HG03139 (cell line): ENCODE data around the gene PLPPR3.

Experiments used
- ATAC-seq: cut with Tn5 transposase; IDR thresholded peaks from one replicate; pipeline ENCODE4 v1.9.1; 2021; ENCODE audit not compliant: unreplicated experiment

PLPPR3 gene

DNA sequence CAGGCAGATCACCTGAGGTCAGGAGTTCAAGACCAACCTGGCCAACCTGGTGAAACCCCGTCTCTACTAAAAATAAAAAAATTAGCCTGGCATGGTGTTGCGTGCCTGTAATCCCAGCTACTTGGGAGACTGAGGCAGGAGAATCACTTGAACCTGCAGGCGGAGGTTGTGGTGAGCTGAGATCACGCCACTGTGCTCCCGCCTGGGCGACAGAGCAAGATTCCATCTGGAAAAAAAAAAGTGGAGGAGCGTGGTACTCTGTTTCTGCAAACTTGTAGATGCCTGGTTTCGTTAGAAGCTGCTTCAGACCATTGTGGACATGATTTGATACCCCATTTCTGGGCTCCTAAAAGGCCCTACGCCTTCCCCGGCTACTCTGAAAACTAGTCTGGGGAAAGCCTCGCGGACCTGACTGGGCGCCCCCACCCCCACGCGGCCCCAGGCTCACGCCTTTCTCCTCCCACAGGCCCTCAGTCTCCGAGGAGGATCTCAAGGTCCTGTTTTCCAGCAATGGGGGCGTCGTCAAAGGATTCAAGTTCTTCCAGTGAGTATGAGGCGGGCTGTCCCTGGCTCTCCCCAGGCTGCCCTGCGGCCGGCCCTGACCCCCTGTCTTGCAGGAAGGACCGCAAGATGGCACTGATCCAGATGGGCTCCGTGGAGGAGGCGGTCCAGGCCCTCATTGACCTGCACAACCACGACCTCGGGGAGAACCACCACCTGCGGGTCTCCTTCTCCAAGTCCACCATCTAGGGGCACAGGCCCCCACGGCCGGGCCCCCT, 11.5 kb downstream of the PLPPR3 start:
- ATAC-seq, result no peak

DNA sequence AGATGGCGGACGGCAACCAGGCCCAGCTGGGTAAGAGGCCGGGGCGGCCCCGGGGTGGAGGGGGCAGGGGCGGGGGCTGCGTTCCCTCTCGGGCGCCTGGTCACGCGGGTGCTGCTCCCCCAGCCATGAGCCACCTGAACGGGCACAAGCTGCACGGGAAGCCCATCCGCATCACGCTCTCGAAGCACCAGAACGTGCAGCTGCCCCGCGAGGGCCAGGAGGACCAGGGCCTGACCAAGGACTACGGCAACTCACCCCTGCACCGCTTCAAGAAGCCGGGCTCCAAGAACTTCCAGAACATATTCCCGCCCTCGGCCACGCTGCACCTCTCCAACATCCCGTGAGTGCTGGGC, 13.4 kb downstream of the PLPPR3 start:
- no peak for ATAC-seq

DNA sequence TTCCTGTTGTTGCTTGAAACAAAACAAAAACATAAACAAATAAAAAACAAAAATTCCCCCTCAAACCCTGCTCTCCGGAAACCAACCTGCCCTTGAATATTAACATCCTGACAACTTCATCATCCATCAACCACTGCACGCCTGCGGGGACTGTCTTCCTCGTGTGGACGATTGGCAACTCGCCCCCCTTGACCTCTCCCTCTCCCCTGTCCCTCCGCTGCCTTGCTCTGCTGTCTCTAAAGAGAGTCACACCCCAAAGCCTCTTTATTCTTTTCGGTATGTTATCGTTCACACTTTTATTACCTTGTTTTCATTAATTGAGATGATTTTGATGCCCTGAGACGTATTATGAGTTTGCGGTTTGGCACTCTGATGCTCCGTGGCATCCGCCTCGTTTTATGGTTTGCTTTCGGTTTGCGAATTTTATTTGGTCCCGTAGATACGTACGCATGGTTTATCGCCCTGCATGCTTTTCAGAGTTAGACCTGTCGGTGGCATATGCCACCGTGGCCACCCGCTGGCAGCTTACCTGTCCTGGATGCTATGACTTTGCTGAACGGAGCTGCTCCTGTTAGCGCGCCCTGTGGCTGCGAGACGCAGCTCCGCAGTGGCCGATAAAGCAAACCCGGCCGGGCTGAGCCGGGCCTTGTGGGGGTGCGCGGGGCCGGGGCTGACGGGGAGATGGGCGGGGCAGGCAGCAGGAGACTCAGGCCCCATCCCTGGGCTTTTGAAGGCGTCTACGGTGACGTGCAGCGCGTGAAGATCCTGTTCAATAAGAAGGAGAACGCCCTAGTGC, 13.9 kb downstream of the PLPPR3 start:
- no peak for ATAC-seq

DNA sequence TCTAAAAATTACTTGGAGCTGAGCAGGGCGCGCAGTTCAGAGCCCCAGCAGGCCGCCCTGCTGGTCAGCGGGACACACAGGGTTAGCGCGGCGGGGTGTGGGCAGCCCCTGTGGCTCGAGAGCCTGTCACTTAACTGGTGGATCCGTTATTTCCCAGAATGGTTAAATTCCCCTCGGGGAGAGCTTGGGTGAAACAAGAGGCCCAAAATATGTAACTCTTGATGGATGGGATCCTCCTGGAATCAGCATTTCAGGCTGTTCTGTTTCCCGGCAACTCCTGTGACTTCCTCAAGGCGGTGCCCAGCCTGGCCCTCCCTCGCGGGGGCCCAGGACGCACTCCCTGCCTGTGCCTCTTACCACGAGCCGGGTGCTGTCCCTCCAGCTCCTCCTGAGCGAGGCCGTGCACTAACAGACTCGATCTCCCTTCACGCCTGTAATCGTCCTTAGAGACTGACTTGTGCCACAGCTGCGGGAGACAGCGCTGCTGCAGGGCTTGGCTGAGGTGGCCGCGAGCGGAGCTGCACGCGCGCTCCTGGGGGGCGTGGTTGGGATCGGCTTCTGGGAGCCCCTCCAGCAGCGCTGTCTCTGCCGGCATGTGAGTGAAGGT, 14.8 kb downstream of the PLPPR3 start:
- no peak for ATAC-seq

DNA sequence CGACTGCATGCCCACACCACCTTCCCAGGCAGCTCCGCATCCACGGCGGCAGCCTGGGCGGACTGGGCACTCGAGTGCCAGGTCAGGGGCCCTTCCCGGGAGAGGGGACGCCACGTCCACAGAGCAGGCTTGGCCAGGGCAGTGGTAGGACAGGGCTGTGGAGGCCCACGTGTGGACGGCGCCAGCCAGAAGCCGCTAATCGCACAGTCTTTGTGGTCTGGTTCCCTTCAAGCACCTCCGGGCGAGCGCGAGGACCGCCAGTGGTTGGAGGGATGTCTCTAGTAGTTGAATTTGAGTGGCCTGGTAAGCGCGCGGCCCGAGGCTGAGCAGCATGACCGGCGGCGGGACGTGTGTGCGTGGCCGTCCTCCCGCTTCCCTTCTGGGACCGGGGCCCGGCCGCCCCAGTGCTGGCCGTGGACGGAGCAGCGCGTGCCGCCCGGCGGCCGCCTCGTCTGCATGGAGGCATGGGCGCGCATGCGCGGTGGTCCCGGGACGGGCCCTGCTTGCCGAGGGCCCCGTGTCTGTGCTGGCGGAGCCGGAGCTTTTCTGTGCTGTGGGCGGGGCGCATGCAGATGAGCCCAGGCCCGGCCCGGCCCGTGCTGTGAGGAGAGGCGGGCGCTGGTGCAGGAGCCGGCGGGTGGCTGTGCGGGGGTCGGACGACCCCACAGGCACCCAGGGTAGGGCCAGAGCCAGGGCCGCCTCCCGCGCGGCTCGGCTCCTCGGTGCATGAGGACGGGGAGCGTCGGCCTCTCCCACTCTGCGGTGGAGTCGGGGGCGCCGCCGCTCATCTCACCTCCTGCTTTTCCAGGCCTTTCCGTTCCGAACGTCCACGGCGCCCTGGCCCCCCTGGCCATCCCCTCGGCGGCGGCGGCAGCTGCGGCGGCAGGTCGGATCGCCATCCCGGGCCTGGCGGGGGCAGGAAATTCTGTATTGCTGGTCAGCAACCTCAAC, 15.9 kb downstream of the PLPPR3 start:
- ATAC-seq, result no peak

DNA sequence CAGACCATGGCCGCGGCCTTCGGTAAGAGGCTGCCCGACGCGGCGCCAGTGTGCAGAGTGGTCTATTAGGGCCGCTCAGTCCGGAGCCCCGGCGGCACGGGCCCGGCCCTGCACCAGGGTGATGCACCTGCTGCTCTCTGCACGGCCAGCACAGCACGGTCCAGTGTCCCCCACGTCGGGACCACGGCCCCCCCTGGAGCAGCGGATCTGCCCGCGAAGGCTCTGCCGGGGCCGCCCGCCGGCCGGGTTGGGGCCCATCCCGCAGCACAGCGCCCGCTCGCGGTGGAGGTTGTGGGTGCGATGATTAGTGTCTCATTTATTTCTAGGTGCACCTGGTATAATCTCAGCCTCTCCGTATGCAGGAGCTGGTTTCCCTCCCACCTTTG, 16.6 kb downstream of the PLPPR3 start:
- ATAC-seq, result no peak

DNA sequence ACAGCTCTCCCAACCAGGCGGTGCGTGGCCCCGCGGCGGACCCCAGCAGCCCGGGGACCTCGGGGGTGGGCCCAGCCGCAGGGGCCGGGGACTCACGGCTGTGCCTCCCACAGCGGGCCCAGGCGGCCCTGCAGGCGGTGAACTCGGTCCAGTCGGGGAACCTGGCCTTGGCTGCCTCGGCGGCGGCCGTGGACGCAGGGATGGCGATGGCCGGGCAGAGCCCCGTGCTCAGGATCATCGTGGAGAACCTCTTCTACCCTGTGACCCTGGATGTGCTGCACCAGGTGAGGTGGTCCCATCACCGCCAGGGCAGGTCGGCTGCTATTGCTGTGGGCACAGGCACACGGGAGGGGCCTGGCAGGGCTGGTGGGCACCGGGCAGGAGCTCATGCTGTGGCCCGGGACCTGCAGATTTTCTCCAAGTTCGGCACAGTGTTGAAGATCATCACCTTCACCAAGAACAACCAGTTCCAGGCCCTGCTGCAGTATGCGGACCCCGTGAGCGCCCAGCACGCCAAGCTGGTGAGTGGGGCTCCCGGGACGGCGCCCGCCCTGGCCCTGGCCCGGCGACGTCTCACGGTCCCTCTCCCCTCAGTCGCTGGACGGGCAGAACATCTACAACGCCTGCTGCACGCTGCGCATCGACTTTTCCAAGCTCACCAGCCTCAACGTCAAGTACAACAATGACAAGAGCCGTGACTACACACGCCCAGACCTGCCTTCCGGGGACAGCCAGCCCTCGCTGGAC, 17.2 kb downstream of the PLPPR3 start:
- ATAC-seq, result no peak

DNA sequence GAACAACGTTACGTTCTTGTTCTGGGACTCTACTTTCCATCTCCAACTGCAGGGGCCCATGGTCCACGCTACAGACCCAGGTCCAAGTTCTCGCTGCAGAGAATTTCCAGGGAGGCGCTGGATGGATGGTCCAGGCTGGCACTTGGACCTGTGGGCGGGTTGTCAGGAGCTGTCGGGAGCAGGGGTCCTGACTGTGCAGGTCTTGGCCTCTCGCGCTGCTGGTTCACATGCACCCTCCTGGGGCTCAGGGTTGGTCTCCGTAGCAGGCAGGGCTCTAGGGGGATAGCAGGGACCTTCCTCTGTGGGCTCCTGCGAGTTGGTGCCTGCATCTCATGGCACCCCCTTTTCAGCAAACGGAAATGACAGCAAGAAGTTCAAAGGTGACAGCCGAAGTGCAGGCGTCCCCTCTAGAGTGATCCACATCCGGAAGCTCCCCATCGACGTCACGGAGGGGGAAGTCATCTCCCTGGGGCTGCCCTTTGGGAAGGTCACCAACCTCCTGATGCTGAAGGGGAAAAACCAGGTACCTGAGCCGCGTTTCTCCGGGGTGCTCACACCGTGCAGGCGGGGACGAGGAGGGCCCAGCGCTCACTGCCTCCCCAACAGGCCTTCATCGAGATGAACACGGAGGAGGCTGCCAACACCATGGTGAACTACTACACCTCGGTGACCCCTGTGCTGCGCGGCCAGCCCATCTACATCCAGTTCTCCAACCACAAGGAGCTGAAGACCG, 17.9 kb downstream of the PLPPR3 start:
- ATAC-seq, result no peak

DNA sequence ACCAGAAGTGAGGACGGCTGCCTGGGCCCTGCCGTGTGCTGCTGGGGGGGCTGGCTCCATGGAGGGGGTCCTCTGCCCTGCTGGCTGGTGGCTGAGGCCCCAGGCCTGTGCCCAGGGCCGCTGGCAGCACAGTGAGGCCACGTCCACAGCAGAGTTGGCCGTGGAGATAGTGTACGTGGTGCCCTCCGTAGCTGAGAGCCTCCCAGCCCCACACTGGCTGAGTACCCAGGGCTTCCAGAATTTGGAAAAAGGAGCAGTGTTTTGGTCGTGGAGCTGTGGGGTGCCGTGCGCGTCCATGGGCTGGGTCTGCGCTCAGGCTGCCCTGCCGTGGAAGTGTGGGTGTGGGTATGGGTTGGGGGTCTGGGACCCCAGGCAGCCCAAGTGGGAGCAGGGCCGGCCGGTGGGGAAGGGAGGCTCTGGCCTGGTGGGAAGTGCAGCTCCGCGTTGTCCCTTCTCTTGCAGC, 18.6 kb downstream of the PLPPR3 start:
- no peak for ATAC-seq

DNA sequence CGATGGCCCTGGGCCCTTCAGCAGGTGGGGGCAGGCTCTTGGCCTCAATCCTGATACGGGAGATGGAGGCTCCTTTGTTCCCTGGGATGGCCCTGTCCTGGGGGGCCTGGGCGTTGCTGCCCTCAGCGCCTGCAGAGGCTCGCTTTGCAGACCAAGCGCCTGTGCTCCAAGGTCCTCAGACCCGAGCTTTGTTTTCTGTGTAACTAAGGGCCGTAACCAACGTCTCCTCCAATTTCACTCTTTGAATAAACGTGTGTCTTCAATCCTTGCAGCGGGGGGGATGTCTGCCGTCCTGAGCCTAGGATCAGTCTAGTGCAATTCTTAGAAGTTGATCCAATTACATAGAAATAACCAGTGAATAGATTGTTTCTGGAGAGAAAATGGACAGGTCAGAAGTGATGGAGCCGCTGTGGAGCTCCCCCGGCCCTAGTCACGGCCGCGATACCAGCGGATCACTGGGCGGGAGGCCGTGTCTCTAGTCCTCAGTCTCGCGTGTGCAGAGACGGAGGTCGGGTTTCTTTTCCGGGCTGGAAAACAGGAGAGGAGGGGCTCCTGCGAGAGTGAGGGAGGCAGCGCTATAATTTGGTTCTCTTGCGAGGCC, 19.2 kb downstream of the PLPPR3 start:
- no peak for ATAC-seq

DNA sequence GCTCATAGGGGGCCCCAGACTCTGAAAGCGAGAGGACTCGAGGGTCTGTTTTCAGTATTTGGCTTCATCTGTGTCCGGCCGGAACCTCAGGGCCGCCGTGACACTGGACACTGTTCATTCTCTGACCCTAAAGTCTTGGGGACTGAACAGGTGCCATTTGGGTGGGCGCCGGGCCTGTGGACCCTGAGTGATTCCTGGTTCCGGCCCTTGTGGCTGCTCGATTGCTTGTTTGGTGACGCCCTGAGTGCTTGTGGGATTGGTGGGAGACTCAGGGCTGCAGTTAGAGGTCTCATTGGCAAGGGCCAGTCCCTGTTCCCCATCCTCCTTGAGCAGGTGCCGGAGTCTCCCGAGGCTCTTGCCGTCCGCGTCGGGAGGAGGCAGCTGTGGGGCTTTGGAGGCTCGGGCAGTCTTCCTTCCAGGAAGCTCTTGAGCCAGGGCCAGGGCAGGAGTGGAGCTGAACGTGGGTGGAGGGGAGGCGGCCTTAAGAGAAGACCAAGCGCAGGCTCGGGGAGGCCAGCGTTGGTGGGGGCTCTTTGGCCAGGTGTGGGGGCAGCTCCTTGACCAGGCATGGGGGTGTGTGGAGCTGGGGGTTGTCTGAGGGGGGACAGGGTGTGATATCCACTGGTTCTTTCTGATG, 19.8 kb downstream of the PLPPR3 start:
- no peak for ATAC-seq

DNA sequence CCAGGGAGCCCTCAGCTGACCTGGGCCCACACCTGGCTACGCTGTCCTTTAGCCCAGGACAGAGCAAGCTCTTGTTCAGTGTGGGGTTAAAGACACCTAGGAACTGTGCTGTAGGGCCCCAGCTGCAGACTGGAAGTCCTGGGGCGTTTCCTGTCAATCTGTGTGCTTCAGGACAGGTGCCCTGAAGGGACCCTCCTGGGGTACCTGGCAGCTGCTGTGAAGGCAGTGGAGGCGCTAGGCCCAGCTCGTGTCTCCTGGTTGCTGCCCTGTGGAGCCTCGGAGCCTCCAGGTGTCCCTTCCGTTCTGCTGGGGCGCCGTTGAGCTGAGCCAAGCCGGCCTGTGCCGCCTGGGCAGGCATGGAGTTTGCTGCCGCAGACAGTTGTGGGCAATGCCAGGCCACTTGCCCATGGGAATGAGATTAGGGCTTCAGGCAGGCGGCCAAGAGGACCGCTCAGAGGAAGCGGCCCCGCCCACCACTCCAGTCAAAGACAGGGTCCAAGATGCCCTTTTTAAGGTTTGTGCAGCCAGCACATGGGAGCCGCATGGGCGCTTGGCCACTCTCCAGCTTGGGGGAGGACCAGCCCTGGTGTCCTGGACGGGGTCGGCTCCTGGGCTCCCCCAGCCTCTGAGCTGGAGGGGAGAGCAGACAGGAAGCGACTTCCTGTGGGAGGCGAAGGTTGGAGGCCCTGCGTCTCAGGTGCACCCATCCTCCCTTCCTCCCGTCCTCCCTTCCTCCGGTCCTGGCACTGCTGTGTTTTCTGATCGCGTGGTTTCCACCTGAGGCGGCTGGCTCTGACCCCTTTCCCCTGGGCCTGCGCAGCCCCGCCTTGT, 20.5 kb downstream of the PLPPR3 start:
- no peak for ATAC-seq

DNA sequence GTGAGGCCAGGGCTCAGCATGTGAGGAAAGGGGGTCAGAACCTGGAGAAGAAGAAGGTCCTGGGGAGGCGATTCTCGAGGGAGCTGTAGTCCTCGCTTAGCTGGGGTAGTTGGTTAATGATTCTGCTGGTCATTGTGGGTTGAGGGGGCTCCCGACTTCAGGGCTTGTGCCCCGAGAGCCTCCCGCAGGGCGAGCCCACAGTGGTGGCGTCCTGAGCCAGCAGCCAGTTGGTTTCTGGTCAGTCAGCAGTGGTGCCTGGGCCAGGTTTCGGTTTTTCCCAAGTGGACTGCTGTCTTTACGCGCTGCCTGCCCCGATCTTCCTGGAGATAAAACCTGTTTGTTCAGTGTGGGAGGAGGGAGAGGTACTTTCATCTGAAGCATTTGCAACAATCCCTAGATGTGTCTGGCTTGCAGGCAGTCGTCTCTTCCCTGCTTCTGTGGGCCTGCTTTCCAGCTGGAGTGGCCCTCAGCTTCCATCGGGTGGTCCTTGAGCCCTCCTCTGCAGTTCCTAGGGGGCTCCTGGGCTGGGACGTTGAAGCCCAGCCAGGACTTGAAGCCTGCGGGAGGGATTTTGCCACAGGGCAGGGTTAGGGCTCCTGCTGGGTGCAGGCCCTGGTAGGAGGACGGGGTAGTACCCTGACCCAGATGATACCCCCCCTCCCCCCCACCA, 21.3 kb downstream of the PLPPR3 start:
- ATAC-seq, result no peak

DNA sequence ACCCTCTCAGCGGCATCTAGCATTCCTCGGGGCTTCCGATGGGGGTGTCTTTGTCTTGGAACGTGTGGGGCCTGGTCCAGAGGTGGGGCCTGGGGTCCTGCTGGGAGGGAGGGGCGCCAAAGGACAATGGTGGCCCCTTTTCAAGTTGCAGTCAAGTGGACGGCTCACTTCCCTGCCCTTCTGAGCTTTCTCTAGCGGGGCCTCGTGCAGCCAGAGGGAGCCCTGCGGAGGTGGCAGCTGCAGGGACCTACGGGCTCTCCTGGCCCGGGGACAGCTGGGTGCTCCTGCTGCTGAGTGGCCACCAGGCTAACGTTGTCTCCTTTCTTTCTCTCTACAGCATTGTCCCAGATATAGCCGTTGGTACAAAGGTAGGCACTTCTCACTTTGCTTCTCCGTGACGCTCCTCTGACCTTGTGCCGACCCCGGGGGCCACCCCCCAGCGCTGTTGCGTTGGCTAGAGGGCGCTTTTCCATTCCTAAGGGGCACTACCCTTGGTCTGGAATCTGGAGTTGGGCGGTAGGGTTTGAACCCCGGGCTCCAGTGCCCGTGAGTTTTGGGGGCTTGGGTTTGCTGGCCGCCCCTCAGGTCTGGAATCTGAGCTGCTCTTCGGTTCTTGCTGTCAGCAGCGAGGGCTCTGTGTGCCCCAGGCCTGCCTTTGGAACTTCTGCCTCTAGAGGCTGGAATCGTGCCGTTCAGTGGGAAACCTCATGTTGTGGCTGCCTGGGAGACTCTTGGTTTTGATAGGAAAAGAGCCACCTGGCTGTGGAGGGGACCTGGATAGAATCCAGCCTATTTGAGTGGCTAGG, 22.5 kb downstream of the PLPPR3 start:
- no peak for ATAC-seq

DNA sequence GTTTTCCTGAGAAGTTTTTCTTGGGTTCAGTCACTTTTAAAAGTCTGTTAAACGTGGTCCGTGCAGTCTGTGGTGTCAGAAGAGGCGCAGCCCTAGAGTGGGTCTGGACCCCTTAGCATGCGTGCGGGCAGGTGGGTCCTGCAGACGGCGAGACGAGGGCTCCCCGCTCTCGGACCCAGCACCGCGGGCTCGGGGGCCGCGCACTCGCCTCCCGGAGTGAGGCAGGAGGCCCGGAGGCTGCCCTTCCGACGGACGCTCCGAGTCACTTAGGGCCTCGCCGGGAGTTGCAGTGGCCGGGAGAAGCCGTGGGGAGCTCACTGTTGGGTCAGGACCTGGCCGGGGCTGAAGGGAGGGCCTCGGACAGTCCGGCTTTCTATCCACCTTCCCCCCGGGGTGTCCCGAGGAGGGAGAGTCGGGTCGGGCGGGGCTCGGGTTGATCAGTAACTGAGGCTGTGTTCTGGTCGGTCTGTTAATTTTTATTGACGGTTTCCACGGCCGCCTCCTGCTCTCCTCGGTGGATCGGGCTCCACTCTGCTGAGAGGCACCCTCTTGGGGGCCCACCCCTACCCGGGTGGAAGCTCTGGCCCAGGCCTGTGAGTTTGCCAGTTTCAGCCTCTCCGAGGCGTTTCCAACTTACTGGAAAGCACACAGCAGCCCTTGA, 23.2 kb downstream of the PLPPR3 start:
- no peak for ATAC-seq
